HG03565 (cell line): ENCODE measurements around the gene LHB.
"Not testable (repeated sequence)": the region's sequence is repeated elsewhere in the genome, so short reads cannot be mapped to it uniquely, and the experiment has no call there.

Experiments
- ATAC-seq: cut with Tn5 transposase; IDR thresholded peaks from one replicate; pipeline ENCODE4 v1.9.1; 2021; ENCODE audit warnings: mild to moderate bottlenecking, moderate library complexity; ENCODE audit not compliant: unreplicated experiment

The LHB gene

GRCh38 chr19:49038557-49039276, 21.8 kb upstream of the LHB start:
- ATAC-seq: not testable (repeated sequence)

- not testable (repeated sequence) for ATAC-seq
Measured at GRCh38 chr19:49038111-49038510, 21.2 kb upstream of the LHB start.

- ATAC-seq: not testable (repeated sequence)
Measured at GRCh38 chr19:49036815-49037214, 19.9 kb upstream of the LHB start, which contains the start of gene CGB1. Gene CGB1, minus strand, starts transcription at chr19:49036895. Its CDS starts 184 bp downstream, at chr19:49036711.

- ATAC-seq: not testable (repeated sequence)
Measured at GRCh38 chr19:49031642-49032301, 14.9 kb upstream of the LHB start, which contains the start of gene CGB2. Gene CGB2, plus strand, starts transcription at chr19:49031890. Its CDS starts 206 bp downstream, at chr19:49032096.

- not testable (repeated sequence) for ATAC-seq
Measured at GRCh38 chr19:49030323-49030722, 13.4 kb upstream of the LHB start.

- not testable (repeated sequence) for ATAC-seq
Measured at GRCh38 chr19:49029749-49030148, 12.9 kb upstream of the LHB start.

GRCh38 chr19:49028686-49029085, 11.8 kb upstream of the LHB start:
- not testable (repeated sequence) for ATAC-seq

- not testable (repeated sequence) for ATAC-seq
Measured at GRCh38 chr19:49025599-49025998, 8.7 kb upstream of the LHB start.

- not testable (repeated sequence) for ATAC-seq
Measured at GRCh38 chr19:49025088-49025487, 8.2 kb upstream of the LHB start.

- not testable (repeated sequence) for ATAC-seq
Measured at GRCh38 chr19:49024233-49024632, 7.3 kb upstream of the LHB start, which contains the start of gene CGB3. Gene CGB3, minus strand, starts transcription at chr19:49024333. Its CDS starts 362 bp downstream, at chr19:49023971.

- no peak for ATAC-seq
Measured at GRCh38 chr19:49022116-49022515, 5.2 kb upstream of the LHB start.

GRCh38 chr19:49020931-49021895, 4.3 kb upstream of the LHB start:
- ATAC-seq: no peak

GRCh38 chr19:49020342-49020741, 3.5 kb upstream of the LHB start:
- no peak for ATAC-seq

- no peak for ATAC-seq
Measured at GRCh38 chr19:49019242-49019932, 2.5 kb upstream of the LHB start.

- not testable (repeated sequence) for ATAC-seq
Measured at GRCh38 chr19:49018388-49019241, 1.7 kb upstream of the LHB start.

- no peak for ATAC-seq
Measured at GRCh38 chr19:49017666-49018351, 918 bp upstream of the LHB start.

- no peak for ATAC-seq
Measured at GRCh38 chr19:49016067-49016839, 638 bp downstream of the LHB start.

- ATAC-seq: no peak
Measured at GRCh38 chr19:49014870-49015255, 2.0 kb downstream of the LHB start.
